T-helper 17 cell (primary cell): ENCODE results near the gene IL1RL1. TPM values are rescaled to one million over a fixed set of nuclear protein-coding genes. Genes with fewer than 3 reads are reported as not detected.

Experiments used
- ATAC-seq: fragments of 150-1000 bp; cut with Tn5 transposase; 2 replicates; pipeline ENCODE4 v1.10.0; 2021; ENCODE audit warnings: mild to moderate bottlenecking, moderate library complexity
- DNase-seq, 3 donors: peaks; one replicate each; pipeline versions ENCODE4 v3.0.0 to v3.0.0-alpha.2; 2020 to 2021
- H3K9me3 ChIP-seq: one replicate; pipeline ENCODE4 v1.7.0; 2013; ENCODE audit warnings: low read length, mild to moderate bottlenecking; ENCODE audit not compliant: control insufficient read depth, poor library complexity, severe bottlenecking
- H3K27ac Mint-ChIP-seq: one replicate; pipeline ENCODE4 v1.8.0; 2022; ENCODE audit warnings: mild to moderate bottlenecking, moderate library complexity, mixed read lengths
- H3K27me3 Mint-ChIP-seq: one replicate; pipeline ENCODE4 v1.8.0; 2022; ENCODE audit warnings: mixed read lengths
- H3K36me3 Mint-ChIP-seq: one replicate; pipeline ENCODE4 v1.8.0; 2022; ENCODE audit warnings: low read depth, mixed read lengths
- H3K4me1 Mint-ChIP-seq: one replicate; pipeline ENCODE4 v1.8.0; 2022; ENCODE audit warnings: mild to moderate bottlenecking, mixed read lengths
- H3K4me3 Mint-ChIP-seq: one replicate; pipeline ENCODE4 v1.8.0; 2022; ENCODE audit warnings: mild to moderate bottlenecking, moderate library complexity, mixed read lengths
- total RNA-seq, 4 donors: library from RNA in 2 of 4; stranded (reverse) in 2 of 4; gene quantifications; one replicate each; pipeline ENCODE4 v1.2.3 and lab custom pipeline; 2022 to 2026

IL1RL1 gene
- total RNA-seq, 2 donors from 2014 or later = 0.60 to 0.99 TPM

GRCh38 chr2:102279391-102279735 lies 32.0 kb upstream of the IL1RL1 start:
- H3K4me1 Mint-ChIP-seq = peaks cover 12% of the 10 kb centered on the region
- ATAC-seq (no peak), DNase-seq (no peak)
- H3K4me3 Mint-ChIP-seq = no peak overlapping the region
- H3K36me3 Mint-ChIP-seq = no peaks in the 10 kb centered on the region
- H3K27ac Mint-ChIP-seq = no peak overlapping the region
- H3K27me3 Mint-ChIP-seq = no peaks in the 10 kb centered on the region
- H3K9me3 ChIP-seq = no peaks in the 10 kb centered on the region

GRCh38 chr2:102282678-102283091 lies 28.7 kb upstream of the IL1RL1 start:
- DNase-seq (no peak), ATAC-seq (no peak)
- H3K27me3 Mint-ChIP-seq = peaks cover 5% of the 10 kb centered on the region
- no peaks in the 10 kb centered on the region for H3K36me3 Mint-ChIP-seq
- H3K4me3 Mint-ChIP-seq = no peak overlapping the region
- peaks cover 5% of the 10 kb centered on the region for H3K4me1 Mint-ChIP-seq
- no peaks in the 10 kb centered on the region for H3K9me3 ChIP-seq
- H3K27ac Mint-ChIP-seq = no peak overlapping the region

GRCh38 chr2:102283996-102284395 lies 27.4 kb upstream of the IL1RL1 start:
- Mint-ChIP-seq H3K27me3 (peaks cover 5% of the 10 kb centered on the region), H3K36me3 (no peaks in the 10 kb centered on the region), H3K4me3 (no peak overlapping the region)

GRCh38 chr2:102284611-102285010 lies 26.8 kb upstream of the IL1RL1 start:
- no peaks in the 10 kb centered on the region for H3K36me3 Mint-ChIP-seq
- H3K27me3 Mint-ChIP-seq = peaks cover 5% of the 10 kb centered on the region
- no peaks in the 10 kb centered on the region for H3K9me3 ChIP-seq
- DNase-seq = no peak
- H3K27ac Mint-ChIP-seq = no peak overlapping the region
- H3K4me1 Mint-ChIP-seq = no peaks in the 10 kb centered on the region
- no peak for ATAC-seq
- H3K4me3 Mint-ChIP-seq = no peak overlapping the region

More at GRCh38 chr2:102283996-102284395, 27.4 kb upstream of the IL1RL1 start:
- H3K4me1 Mint-ChIP-seq = no peaks in the 10 kb centered on the region
- H3K27ac Mint-ChIP-seq = no peak overlapping the region
- no peak for ATAC-seq
- no peak for DNase-seq
- H3K9me3 ChIP-seq = no peaks in the 10 kb centered on the region

- Mint-ChIP-seq H3K27me3 (peaks cover 5% of the 10 kb centered on the region), H3K36me3 (no peaks in the 10 kb centered on the region), H3K4me3 (no peak overlapping the region), H3K4me1 (no peaks in the 10 kb centered on the region), H3K27ac (no peak overlapping the region)
- H3K9me3 ChIP-seq = no peaks in the 10 kb centered on the region
- DNase-seq (no peak), ATAC-seq (no peak)
Measured at GRCh38 chr2:102285368-102285767, 26.0 kb upstream of the IL1RL1 start.

- Mint-ChIP-seq H3K4me1 (peaks cover 3% of the 10 kb centered on the region), H3K4me3 (no peak overlapping the region), H3K36me3 (no peaks in the 10 kb centered on the region), H3K27me3 (peaks cover 7% of the 10 kb centered on the region), H3K27ac (no peak overlapping the region)
- no peak for DNase-seq
- H3K9me3 ChIP-seq = no peaks in the 10 kb centered on the region
- no peak for ATAC-seq
Measured at GRCh38 chr2:102286041-102286440, 25.3 kb upstream of the IL1RL1 start.

- Mint-ChIP-seq H3K4me1 (peaks cover 7% of the 10 kb centered on the region), H3K27me3 (peaks cover 13% of the 10 kb centered on the region), H3K4me3 (no peak overlapping the region), H3K36me3 (no peaks in the 10 kb centered on the region), H3K27ac (no peak overlapping the region)
- DNase-seq (no peak), ATAC-seq (no peak)
- no peaks in the 10 kb centered on the region for H3K9me3 ChIP-seq
Measured at GRCh38 chr2:102289129-102289528, 22.2 kb upstream of the IL1RL1 start.

GRCh38 chr2:102290594-102290993 lies 20.8 kb upstream of the IL1RL1 start:
- ATAC-seq (no peak), DNase-seq (no peak)
- no peak overlapping the region for H3K27ac Mint-ChIP-seq
- H3K36me3 Mint-ChIP-seq = no peaks in the 10 kb centered on the region
- H3K4me3 Mint-ChIP-seq = no peak overlapping the region
- H3K27me3 Mint-ChIP-seq = peaks cover 13% of the 10 kb centered on the region
- H3K9me3 ChIP-seq = no peaks in the 10 kb centered on the region
- H3K4me1 Mint-ChIP-seq = peaks cover 10% of the 10 kb centered on the region

- no peak overlapping the region for H3K4me3 Mint-ChIP-seq
Measured at GRCh38 chr2:102291319-102292075, 19.9 kb upstream of the IL1RL1 start.

GRCh38 chr2:102294802-102295489 lies 16.4 kb upstream of the IL1RL1 start:
- no peaks in the 10 kb centered on the region for H3K36me3 Mint-ChIP-seq
- peaks cover 18% of the 10 kb centered on the region for H3K27me3 Mint-ChIP-seq
- H3K4me1 Mint-ChIP-seq = peaks cover 10% of the 10 kb centered on the region
- no peaks in the 10 kb centered on the region for H3K9me3 ChIP-seq
- DNase-seq (no peak), ATAC-seq (no peak)
- no peak overlapping the region for H3K4me3 Mint-ChIP-seq
- no peak overlapping the region for H3K27ac Mint-ChIP-seq

More at GRCh38 chr2:102291319-102292075, 19.9 kb upstream of the IL1RL1 start:
- no peak for ATAC-seq
- Mint-ChIP-seq H3K36me3 (no peaks in the 10 kb centered on the region), H3K27me3 (peaks cover 12% of the 10 kb centered on the region), H3K4me1 (peaks cover 10% of the 10 kb centered on the region), H3K27ac (no peak overlapping the region)
- H3K9me3 ChIP-seq = no peaks in the 10 kb centered on the region
- no peak for DNase-seq

- H3K9me3 ChIP-seq = no peaks in the 10 kb centered on the region
- DNase-seq = no peak
- H3K4me1 Mint-ChIP-seq = peaks cover 10% of the 10 kb centered on the region
- no peaks in the 10 kb centered on the region for H3K36me3 Mint-ChIP-seq
- H3K4me3 Mint-ChIP-seq = no peak overlapping the region
- H3K27ac Mint-ChIP-seq = no peak overlapping the region
- H3K27me3 Mint-ChIP-seq = peaks cover 24% of the 10 kb centered on the region
- ATAC-seq = no peak
Measured at GRCh38 chr2:102295566-102295965, 15.8 kb upstream of the IL1RL1 start.

GRCh38 chr2:102296449-102296848 lies 14.9 kb upstream of the IL1RL1 start:
- H3K4me1 Mint-ChIP-seq = peaks cover 7% of the 10 kb centered on the region
- ATAC-seq (no peak), DNase-seq (no peak)
- H3K4me3 Mint-ChIP-seq = no peak overlapping the region
- H3K27ac Mint-ChIP-seq = no peak overlapping the region
- H3K9me3 ChIP-seq = no peaks in the 10 kb centered on the region
- H3K27me3 Mint-ChIP-seq = peaks cover 18% of the 10 kb centered on the region
- no peaks in the 10 kb centered on the region for H3K36me3 Mint-ChIP-seq

- no peak for DNase-seq
- H3K4me1 Mint-ChIP-seq = peaks cover 11% of the 10 kb centered on the region
- H3K36me3 Mint-ChIP-seq = no peaks in the 10 kb centered on the region
- no peaks in the 10 kb centered on the region for H3K9me3 ChIP-seq
- no peak for ATAC-seq
- H3K4me3 Mint-ChIP-seq = no peak overlapping the region
- peaks cover 21% of the 10 kb centered on the region for H3K27me3 Mint-ChIP-seq
- no peak overlapping the region for H3K27ac Mint-ChIP-seq
Measured at GRCh38 chr2:102297891-102298290, 13.5 kb upstream of the IL1RL1 start.
